ENCODE results near the gene PCYT2.
A peak's percentile ranks its signal among the peaks of the same experiment; 100 is the strongest.

PCYT2 gene

DNA sequence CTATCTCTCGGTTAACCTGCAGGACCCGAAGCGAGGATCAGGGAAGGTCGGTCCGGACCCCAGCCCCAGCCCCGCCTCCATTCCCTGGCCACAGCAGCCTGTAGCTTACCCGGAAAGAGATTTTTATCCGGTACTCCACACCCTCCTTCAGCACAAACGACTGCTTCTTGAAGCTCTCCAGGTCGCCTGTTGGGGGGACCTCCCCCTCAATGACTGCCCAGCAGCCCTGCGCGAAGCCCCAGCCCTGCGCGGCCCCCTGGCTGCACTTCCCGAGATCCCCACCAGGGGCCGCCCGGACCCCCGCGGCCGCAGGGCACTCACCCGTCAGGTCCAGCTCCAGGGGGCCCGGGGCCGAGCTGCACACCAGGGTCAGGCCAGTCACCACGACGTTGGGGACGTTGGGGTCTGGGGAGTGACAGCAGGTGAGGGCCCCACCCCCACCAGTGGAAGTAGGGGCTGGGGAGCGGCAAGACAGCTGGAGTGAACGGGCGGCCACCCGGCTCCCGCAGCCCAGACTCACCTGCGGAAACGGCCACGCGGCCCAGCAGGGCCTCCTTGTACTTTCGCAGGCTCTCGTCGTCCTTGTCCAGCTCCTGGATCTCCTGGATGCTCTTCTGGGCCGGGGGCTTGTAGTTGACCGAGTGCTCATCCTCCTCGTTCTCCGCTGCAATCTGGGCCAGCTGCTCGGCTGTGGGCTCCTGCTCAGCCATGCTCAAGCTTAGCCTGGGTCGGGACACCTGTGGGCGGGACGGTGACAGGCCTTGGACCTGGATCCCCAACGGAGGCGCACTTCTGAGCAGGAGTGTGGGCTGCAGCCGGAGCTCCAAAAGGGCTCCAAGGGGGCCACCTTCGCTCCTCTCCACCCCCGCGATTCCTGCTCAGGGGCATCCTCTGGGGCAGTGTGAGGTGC lies 41.7 kb downstream of the PCYT2 start:
- peak; percentile 43 for DNase-seq (ENCODE audit: low spot score)

DNA sequence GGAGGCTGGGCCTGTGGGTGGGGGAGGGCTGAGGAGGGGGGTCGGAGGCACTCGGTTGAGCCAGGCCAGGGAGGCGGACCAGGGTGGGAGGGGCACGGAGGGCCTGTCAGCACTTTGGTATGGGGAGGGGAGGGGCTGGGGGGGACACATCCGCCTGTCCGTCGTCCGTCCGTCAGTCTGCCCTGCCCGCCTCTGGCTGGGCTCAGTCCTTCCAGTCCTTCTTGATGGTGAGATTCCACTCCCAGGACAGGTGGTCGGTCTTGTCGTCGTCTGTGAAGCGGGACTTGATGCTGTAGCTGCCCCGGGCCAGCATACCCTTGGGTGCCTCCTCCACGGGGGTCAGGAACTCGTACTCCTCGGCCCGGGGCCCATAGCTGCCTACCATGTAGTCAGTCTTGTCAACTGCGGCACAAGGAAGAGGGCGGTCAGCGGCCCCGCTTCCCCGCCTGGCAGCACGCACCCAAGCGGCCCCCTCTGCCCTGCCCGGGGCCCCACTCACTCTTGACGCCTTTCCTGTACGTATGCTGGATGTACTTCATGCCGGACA lies 42.5 kb downstream of the PCYT2 start:
- DNase-seq (ENCODE audit: low spot score): peak; percentile 83

DNA sequence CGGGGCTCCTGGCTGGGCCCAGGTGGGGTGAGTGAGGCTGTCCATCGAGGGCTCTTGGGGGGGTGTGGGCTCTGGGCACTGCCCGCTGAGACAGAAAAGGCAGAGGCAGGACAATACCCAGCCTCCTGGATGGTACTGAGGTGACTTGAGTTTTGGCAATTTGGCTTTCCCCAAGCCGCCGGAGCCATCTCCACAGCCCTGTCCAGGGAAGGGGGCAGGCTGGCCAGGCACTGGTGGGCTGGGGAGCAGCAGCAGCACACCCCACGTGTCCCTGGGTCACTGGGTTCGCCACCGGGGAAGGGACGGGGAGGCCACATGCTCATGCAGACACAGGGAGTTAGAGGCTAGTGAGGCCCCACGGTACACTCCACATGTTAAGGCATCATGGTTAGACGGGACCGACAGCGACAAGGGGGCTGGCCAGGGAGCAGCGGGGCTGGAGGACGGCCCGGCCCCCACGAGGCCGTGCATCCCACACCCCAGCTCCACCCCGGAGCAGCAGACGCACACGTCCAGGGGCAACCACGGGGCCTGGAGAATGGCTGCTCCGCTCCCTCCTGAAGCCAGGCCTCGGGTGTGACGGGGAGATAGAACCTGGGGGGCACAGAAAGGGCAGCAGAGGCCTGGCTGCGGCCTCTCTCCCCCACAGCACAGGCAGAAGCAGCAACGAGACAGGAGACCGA lies 43.1 kb downstream of the PCYT2 start:
- DNase-seq (ENCODE audit: low spot score): peak; percentile 62

DNA sequence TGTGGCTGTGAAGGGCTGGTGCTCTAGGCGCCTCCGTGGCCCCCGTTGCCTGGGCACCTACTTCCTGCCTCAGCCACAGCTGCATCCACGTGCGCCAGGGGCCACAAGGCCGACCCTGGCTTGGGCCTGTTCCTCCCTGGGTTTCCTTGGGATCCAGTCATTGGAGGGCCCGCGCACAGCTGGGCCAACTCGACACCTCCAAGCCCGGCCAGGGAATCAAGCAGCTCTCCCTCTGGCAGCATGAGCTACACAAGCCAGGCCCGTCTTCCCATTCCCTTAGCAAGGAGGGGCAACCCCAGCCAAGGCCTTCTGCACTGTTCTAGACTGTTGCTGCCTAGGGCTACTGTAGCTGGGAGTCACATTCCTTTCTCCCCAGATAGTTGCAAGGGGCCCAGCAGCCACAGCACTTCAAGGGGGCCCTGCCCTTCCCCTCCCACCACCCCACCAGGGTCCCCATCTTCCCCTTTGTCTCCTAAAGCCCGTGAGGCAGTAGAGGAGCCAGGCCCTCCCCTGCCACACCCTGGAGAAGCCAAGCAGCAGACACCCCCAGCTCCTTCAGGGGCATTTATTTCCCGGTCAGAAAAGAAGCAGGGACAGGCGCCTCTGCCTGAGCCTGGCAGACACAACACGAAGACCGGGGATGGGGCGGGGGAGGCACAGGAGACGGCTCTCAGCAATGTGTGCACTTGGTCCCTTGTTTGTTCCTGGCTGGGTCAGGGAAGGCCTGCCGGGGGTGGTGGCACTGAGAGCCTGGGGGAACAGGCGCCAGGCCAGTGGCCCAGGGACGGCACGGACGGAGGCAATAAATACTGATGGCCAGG lies 43.8 kb downstream of the PCYT2 start:
- peak; percentile 68 for DNase-seq (ENCODE audit: low spot score)

DNA sequence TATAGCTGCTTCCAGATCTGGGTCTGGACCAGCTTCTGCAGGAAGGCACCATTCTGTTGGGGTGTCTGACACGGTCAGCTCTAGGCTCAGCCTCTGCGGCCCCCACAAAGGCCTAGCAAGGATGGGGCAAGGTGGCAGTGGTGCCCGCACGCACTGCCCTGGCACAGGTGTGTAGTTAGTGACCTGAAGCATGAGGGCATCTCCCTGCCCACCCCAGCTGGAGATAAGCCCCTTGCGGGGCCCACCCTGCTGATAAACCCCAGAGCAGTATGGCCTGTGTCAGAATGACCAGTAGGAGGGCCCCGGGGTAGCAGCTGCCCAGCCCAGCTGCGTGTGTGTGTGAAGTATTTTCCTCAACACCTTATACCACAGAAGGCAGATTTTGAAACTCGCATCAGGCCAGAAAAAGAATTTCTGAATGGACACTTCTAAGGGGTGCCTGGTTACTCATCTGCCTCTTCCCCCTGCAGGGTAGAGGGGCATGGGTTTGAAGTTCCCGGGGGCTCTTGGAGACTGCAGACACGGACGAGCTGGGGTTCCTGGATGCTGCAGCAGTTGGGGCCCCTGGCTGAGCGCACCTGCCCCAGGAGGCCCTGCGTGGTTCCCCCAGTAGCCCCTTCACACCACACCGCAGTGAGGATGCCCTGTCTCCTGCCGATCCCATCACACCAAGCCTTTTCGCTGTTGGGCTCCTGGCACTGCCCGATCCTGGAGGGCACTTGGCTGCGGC lies 44.6 kb downstream of the PCYT2 start:
- DNase-seq (ENCODE audit: low spot score): no peak

DNA sequence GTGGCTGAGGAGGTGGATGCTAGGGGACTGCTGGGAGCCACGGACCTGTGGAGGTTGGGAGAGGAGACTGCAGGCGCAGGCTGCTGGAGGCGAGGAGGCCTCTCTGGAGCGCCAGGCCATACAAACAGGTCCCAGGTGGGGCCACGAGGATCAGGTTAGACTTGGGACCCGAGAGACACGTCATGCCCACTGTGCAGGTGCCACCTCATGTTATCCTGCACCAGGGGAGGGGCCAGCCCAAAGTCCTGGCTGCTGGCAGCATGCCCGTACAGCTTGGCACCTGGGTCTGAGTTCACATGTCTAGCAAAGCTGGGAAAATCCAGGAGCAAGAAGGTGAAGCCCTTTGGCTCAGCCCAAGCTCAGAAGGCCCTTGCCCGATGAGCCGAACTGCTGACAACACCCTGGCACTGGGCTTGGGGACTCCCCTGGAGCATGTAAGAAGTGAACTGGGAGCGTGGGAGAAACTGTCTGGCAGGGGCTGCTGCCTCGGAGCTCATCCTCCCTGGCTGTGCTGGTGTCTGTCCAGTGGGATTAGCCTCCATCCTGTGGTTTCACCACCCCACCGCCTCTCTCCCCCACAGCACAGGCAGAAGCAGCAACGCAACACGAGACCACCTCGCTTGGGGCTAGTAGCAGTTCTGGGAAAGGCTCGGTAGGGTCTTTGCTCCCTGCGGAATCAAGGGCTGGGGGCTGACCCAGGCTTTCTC lies 45.3 kb downstream of the PCYT2 start:
- peak; percentile 76 for DNase-seq (ENCODE audit: low spot score)

DNA sequence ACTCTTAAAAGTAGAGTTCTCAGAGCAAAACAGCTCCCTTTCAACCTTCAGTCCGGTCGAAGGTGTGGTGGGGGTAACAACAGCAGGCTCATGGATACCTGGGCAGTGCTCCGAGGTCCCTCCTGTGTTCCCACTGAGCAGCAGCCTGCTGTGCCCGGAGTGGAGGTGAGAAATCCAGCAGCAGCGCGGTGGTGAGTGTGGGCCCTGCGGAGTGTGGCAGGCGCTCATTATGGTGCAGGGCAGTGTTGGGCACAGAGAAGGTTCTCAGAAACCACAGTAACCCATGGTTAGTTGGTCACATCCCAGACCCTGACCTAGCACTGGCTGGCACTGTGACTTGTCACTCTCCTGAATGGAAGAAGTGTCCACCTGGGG lies 45.9 kb downstream of the PCYT2 start:
- no peak for DNase-seq (ENCODE audit: low spot score)

DNA sequence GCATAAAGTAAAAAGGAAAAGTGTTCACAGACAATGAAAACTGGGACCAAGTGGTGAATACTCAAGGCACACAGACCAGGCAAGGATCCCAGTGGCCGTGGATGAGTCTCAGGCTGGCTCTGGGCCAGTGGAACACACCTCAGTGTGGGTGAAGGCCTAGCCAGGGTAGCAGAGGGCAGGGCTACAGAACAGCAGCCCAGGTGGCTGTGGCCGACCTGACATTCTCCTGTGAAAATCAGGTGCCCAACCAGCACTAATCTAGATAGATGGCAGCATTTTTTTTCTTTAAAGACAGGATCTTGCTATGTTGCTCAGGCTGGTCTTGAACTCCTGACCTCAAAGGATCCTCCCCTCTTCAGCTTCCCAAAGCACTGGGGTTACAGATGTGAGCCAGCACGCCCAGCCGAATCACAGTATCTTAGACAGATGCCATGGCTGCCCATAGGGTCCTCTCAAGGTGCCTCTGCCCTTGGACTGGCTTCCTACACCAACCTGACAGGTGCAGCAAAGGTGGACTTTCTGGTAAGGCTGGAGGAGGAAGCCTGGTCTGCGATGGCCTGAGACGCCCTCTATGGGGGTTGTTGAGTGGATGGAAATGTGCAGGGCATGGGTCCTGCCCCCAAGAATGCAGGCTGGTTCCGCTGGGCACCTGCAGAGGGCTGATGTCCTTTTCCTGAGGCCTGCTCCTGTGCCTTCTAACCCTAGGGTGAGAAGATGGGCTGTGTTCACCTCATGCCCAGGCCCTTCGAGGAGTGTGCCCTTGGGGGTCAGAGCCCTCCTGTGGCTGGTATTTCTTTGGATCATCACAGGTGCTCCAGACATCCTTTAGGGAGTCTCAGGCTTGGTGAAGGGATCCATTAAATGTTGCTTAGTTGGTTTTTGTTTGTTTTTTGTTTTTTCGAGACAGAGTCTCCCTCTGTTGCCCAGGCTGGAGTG lies 47.1 kb downstream of the PCYT2 start:
- no peak for DNase-seq (ENCODE audit: low spot score)

DNA sequence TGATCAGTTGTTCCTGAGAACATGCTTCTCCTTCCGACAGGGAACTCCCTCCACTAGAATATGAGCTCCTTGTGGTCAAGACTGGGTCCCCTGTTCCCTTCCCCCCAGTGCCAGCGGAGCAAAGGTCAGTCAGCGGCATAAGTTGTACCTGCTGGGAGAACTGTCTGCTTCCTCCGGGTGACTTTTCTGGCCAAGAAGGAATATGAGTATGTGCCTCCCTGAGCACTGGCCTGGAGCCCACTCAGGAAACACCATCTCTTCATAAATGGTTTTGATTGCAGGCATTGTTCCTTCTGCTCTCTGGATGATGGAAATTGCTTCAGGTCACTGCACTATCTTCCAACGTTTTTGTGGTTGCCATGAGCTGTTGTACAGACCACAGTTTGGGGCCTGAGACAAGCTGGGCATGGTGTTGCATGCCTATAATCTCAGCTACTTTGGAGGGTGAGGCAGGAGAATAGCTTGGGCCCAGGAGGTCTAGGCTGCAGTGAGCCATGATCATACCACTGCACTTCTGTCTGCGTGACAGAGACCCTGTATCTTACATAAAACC lies 48.0 kb downstream of the PCYT2 start:
- DNase-seq (ENCODE audit: low spot score): no peak

DNA sequence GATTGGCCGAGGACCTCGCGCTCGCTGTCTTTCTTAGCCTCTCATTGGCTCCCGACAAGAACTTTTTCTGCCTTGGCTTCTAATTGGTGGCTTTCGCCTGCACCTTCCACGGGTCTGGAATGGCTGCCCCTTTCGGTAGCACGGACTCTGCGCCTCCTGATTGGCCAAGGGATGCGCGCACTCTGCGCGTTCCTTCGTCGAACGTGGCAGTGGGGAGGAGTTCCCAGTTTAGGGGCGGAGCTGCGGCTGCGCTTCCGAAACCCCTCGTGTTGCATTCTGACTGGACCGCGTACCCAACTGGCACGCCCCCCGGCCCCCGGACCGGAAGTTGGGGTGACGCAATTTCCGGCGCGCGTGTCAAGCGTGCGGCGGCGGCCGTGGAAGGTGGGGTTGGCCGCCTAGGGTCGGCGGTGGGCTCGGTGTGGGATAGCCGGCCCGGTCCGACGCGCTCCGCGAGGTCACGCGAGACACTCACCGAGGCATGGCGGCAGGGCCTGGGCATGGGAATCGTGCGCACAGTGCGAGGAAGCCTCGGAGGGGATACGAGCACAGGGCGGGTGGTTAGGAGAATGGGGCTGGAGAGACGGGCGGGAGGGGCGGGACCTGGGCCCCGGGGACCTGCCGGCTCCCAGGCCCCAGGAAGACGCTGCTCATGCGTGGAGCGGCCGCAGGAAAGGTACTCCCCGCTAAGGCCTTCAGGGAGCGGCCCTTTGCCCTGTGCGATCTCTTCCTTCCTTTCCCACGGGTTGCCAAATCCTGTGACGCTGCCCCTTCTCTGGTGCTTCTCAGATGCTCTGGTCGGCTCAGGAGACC lies 50.2 kb downstream of the PCYT2 start:
- peak; percentile 100 for DNase-seq (ENCODE audit: low spot score)

DNA sequence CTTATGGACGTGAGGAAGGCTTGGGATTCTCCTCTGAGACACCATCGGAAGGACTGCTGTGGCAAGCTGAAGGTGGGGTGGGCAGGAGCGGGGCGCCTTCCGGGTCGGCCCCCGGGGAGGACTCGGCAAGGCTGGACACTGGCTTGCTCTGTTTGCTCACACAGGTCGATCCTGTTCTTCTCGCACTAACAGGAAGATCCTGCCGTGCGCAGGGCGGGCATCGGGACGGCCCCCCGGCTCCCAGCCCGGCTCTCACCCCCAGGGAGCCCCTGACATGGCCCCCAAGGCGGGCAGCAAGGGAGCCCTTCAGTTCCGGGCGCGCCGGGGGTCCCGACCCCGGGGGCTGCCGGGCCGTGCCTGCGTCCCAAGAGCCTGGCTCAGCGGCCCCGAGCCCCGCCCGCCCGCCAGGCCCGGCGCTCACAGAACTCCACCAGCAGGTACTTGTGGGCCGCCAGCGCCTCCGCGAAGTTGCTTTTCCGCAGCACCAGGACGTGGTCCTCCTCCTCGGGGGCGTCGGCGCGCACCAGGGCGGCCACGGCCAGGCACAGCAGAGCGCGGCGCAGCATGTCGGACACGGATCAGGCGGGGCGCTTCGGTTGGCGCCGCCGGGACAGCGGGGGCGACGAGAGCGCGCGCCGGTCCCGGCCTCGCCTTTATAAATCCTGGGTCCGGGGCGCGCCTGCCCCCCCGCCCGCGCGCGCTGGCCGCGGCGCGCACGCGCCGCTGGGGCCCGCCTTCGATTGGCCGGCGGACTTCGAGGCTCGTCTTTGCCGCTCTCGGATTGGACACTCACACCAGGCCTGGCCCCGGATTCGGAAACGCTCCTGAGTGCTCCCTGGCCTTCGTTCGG lies 51.1 kb downstream of the PCYT2 start, which contains the start of gene P4HB:
Gene P4HB, minus strand, starts transcription at position 630 of the 850 bp plus-strand sequence. Its CDS starts 64 bp downstream, at position 566.
- no peak for DNase-seq (ENCODE audit: low spot score)

DNA sequence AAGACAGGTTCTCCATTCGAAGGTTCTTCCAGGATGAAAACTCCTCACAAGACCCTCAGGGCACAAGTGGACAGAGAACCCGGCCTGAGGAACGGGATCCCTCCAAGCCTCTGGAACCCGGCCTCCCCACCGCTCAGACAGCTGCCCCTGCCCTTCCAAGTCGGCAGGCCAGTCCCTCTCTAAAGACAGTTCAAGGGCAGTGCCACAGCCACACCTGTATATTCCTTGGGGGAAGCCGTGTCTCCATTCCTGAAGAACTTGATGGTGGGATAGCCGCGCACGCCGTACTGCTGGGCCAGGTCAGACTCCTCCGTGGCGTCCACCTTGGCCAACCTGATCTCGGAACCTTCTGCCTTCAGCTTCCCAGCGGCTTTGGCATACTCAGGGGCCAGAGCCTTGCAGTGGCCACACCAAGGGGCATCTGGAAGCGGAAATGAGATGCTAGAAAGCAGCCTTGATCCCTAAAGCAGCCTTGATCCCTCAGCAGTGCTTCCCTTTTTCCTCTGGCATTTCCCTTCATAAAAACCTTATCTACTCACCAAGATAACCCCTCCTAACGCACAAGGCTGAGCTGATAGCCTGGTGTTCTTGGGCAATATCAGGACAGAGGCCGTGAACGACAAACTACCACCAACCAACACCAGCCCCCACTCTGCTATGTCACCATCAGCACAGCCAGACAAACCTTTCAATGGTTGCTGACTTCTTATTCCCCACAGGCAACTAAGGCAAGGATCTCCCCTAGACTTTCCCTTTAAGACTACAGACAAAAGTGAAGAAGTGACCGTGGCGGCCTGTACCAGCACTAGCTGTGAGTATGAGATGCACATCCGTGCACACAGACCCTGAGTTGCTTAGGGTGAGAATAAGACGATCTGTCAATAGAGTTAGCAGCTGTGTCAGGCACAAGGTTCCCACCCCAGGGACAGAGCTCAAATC lies 52.0 kb downstream of the PCYT2 start:
- no peak for DNase-seq (ENCODE audit: low spot score)

DNA sequence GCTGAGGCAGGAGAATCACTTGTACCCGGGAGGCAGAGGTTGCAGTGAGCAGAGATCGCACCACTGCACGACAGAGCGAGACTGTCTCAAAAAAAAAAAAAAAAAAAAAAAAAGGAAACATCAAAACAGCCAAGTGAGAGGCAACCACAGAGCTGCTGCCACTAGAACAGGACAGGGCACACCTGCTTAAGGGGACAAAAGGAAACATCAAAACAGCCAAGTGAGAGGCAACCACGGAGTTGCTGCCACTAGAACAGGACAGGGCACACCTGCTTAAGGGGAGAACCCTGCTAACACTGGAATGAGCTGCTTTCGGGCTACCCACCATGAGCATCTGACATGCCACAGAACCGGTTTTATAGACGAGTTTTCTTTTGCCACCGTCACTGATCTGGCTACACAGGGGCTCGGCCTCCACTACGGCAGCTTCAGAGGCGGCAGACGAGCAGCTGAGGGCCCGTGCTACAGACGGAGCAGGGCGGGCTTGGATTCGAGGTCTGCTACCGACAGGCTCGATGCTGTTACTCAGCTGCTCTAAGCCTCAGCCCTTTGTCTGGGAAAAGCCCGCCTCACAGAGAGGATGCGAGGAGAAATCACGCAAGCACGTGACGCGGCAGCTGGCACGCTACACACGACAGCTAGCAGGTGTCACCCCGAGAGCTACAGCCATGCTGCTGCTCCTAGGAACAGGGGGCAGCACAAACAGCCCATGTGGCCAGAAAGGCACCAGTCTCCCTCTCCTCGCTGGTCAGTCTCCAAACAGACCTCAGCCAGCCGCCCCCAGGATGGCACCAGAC lies 52.8 kb downstream of the PCYT2 start:
- no peak for DNase-seq (ENCODE audit: low spot score)

DNA sequence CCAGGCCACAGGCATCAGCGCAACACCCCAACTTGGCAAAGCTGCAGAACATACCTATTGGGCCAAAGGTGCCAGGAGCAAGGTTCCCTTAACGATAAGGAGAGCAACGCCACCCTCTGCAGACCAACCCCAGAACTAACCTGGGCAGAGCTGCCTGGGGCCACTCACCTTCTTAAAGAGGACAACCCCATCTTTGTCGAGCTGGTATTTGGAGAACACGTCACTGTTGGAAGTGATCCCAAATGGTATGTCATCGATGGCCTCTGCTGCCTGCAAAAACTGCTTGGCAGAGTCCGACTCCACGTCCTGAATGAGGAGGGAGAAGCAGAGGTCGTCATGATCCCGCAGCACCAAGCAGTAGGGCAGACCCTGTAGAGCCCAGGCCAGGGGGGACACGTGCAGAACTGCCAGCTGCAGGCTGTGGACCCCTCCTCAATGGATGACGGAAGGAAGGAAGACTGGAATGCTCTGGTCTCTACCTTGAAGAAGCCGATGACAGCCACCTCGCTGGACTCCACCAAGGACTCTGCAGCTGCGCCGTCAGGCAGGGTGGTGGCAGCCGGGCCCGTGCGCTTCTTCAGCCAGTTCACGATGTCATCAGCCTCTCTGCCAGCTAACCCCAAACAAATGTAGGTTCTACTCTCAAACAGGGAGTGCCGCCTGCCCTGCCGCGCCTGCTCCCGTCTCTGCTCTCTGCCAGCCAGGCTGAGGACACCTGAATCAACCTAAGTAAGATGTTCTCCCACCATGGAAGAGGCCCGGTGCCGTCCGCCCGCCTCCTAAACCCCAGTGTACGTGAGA lies 56.0 kb downstream of the PCYT2 start:
- DNase-seq (ENCODE audit: low spot score): no peak

DNA sequence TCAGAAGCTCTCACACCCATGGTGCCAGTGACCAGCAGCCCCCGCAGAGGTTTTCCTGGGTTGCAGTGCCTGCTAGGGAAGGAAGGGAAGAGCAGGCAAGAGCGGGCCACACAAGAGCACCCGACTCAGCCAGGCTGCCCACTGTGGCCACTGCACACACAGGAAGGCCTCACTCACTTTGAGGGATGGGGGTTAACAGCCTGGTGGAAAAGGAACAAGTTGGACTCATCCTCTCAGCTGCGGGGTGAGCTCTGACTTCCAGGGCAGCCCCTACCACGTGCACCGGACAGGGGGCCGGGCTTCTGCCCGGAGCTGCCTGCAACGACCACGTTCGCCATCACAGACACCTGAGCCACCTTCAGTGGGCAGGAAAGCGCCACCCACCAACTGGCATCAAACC lies 59.0 kb downstream of the PCYT2 start:
- no peak for DNase-seq (ENCODE audit: low spot score)
